HL-60/S4 treated with retinoic acid at 250 ng/mL for 4 days and 3 days (cell line): Measurements from ENCODE around the gene ERAS.
"Not testable (repeated sequence)": the region's sequence is repeated elsewhere in the genome, so short reads cannot be mapped to it uniquely, and the experiment has no call there.

Experiments
- in situ Hi-C: fragments of 300-500 bp; cut with MboI; formaldehyde crosslinking; loops from 2 replicates; pipeline ENCODE4 v1.7.0; 2022; ENCODE audit warnings: low sequenced_read_pairs

Gene ERAS

GRCh38 chrX:48831136-48831908 lies 5.0 kb downstream of the ERAS start:
- in situ Hi-C loops, result no loop called here

GRCh38 chrX:48831909-48832291 lies 5.6 kb downstream of the ERAS start:
- in situ Hi-C loops, result no loop called here

- in situ Hi-C loops, result no loop called here
Observed at GRCh38 chrX:48833542-48834138, 7.3 kb downstream of the ERAS start.

GRCh38 chrX:48834383-48834709 lies 8.0 kb downstream of the ERAS start:
- in situ Hi-C loops, result no loop called here

- in situ Hi-C loops, result no loop called here
Observed at GRCh38 chrX:48835524-48836329, 9.4 kb downstream of the ERAS start, which contains the start of gene PCSK1N. Gene PCSK1N (minus strand): TSS chrX:48835610. CDS start chrX:48835532, 78 bp downstream.

GRCh38 chrX:48839686-48840085 lies 13.4 kb downstream of the ERAS start:
- in situ Hi-C loops, result no loop called here

GRCh38 chrX:48848847-48849246 lies 22.5 kb downstream of the ERAS start:
- in situ Hi-C loops, result no loop called here

GRCh38 chrX:48852857-48853256 lies 26.5 kb downstream of the ERAS start:
- in situ Hi-C loops, result no loop called here

GRCh38 chrX:48853494-48853893 lies 27.2 kb downstream of the ERAS start:
- in situ Hi-C loops, result not testable (repeated sequence)

- in situ Hi-C loops, result not testable (repeated sequence)
Observed at GRCh38 chrX:48854121-48854804, 27.9 kb downstream of the ERAS start.

- in situ Hi-C loops, result no loop called here
Observed at GRCh38 chrX:48854898-48855297, 28.6 kb downstream of the ERAS start.

GRCh38 chrX:48864210-48864609 lies 37.9 kb downstream of the ERAS start:
- in situ Hi-C loops, result no loop called here

- in situ Hi-C loops, result not testable (repeated sequence)
Observed at GRCh38 chrX:48872017-48872416, 45.7 kb downstream of the ERAS start.

GRCh38 chrX:48876944-48877343 lies 50.6 kb downstream of the ERAS start:
- in situ Hi-C loops, result not testable (repeated sequence)
